ENCODE measurements around the gene ZNF444.
"Not testable (repeated sequence)": the region's sequence is repeated elsewhere in the genome, so short reads cannot be mapped to it uniquely, and the experiment has no call there.

The ZNF444 gene

GRCh38 chr19:56103027-56103614 lies 38.0 kb upstream of the ZNF444 start:
- no peak overlapping the region for H3K27ac Mint-ChIP-seq
- ATAC-seq = no peak
- DNase-seq = no peak
- H3K36me3 Mint-ChIP-seq (ENCODE audit: low read depth) = peaks cover 16% of the 10 kb centered on the region
- H3K4me1 Mint-ChIP-seq = peaks cover 29% of the 10 kb centered on the region
- no peaks in the 10 kb centered on the region for H3K27me3 Mint-ChIP-seq
- no peak overlapping the region for H3K4me3 Mint-ChIP-seq
- H3K9me3 Mint-ChIP-seq = no peaks in the 10 kb centered on the region

DNA sequence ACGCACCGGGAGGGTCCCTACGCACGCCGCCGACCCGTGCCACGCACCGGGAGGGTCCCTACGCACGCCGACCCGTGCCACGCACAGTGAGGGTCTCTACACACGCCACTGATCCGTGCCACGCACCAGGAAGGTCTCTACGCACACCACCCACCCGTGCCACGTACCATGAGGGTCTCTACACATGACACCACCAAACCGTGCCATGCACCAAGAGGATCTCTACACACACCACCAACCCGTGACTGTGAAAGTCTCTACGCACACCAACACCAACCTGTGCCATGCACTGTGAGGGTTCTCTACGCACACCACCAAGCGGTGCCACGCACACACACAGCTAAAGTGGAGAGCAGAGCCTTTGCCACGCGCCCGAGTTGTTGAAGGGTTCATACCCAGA lies 36.7 kb upstream of the ZNF444 start:
- DNase-seq (no peak), ATAC-seq (no peak)
- H3K27me3 Mint-ChIP-seq = no peaks in the 10 kb centered on the region
- peaks cover 16% of the 10 kb centered on the region for H3K36me3 Mint-ChIP-seq (ENCODE audit: low read depth)
- no peak overlapping the region for H3K27ac Mint-ChIP-seq
- H3K4me1 Mint-ChIP-seq = peaks cover 36% of the 10 kb centered on the region
- no peaks in the 10 kb centered on the region for H3K9me3 Mint-ChIP-seq
- H3K4me3 Mint-ChIP-seq = no peak overlapping the region

GRCh38 chr19:56105090-56105701 lies 35.9 kb upstream of the ZNF444 start:
- Mint-ChIP-seq H3K27me3 (no peaks in the 10 kb centered on the region), H3K36me3 (ENCODE audit: low read depth) (peaks cover 14% of the 10 kb centered on the region), H3K27ac (no peak overlapping the region), H3K4me1 (peaks cover 39% of the 10 kb centered on the region), H3K9me3 (no peaks in the 10 kb centered on the region), H3K4me3 (no peak overlapping the region)
- DNase-seq (peak; percentile 61), ATAC-seq (peak; percentile 61)

- H3K36me3 Mint-ChIP-seq (ENCODE audit: low read depth) = peaks cover 14% of the 10 kb centered on the region
- H3K4me3 Mint-ChIP-seq, H3K27me3 Mint-ChIP-seq, ATAC-seq, DNase-seq, H3K27ac Mint-ChIP-seq, H3K9me3 Mint-ChIP-seq: not testable (repeated sequence)
- H3K4me1 Mint-ChIP-seq = peaks cover 46% of the 10 kb centered on the region
Measured at GRCh38 chr19:56105831-56106396, 35.2 kb upstream of the ZNF444 start.

DNA sequence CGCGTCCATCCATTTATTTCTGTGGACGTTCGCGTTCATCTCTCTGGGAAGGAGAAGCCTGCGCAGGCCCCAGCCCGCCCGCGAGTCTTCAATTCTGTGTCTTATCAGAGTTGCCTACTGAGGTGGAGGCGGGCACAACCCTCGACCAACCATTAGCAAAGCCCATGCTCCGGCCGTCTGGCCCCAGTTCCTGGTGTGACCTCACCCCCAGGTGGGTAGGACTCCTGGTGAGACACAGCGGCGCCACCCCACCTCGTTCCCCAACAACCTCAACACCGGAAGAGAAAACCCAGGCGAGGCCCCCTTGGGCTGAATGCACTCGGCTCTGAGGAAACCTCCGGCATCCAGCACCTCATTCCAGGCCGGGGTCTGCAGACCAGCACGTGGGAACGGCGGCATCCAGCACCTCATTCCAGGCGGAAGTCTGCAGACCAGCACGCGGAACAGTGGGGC lies 34.7 kb upstream of the ZNF444 start:
- peaks cover 48% of the 10 kb centered on the region for H3K4me1 Mint-ChIP-seq
- H3K9me3 Mint-ChIP-seq = no peaks in the 10 kb centered on the region
- no peaks in the 10 kb centered on the region for H3K27me3 Mint-ChIP-seq
- peaks cover 12% of the 10 kb centered on the region for H3K36me3 Mint-ChIP-seq (ENCODE audit: low read depth)
- ATAC-seq (no peak), DNase-seq (no peak)
- no peak overlapping the region for H3K27ac Mint-ChIP-seq
- H3K4me3 Mint-ChIP-seq = no peak overlapping the region

GRCh38 chr19:56106993-56107392 lies 34.1 kb upstream of the ZNF444 start:
- no peaks in the 10 kb centered on the region for H3K9me3 Mint-ChIP-seq
- ATAC-seq = no peak
- H3K4me1 Mint-ChIP-seq = peaks cover 51% of the 10 kb centered on the region
- no peak overlapping the region for H3K4me3 Mint-ChIP-seq
- peaks cover 9% of the 10 kb centered on the region for H3K36me3 Mint-ChIP-seq (ENCODE audit: low read depth)
- peak overlapping the region; percentile 31 for H3K27ac Mint-ChIP-seq
- DNase-seq = no peak
- no peaks in the 10 kb centered on the region for H3K27me3 Mint-ChIP-seq

DNA sequence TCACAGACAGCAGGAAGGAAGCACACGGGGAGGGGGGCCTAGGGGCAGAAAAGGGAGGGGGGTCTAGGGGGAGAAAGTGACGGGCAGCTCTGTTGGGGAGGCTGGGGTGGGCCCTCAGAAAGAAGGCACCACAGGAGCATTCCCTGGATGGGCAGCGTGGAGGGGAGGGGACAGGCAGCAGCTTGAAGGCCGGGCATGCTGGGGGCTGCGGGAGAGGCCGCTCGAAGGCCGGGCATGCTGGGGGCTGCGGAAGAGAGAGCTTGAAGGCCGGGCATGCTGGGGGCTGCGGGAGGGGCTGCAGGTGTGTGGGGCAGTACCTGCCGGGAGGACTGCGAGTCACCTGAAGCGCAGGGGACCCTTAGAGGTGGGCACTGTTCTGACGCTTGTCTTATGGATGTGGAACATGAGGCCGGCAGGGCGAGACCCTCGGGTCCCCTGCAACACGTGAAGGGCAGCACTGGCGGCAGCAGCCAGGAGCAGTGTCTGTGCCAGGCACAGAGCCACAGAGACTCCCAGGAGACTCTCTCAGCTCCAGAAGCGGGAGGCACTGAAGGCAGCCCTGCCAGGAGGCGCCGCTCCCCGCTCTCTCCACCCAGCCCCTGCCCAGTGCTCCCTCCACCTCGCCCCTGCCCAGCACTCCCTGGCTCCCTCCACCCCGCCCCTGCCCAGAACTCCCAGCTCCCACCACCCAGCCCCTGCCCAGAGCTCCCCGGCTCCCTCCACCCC lies 33.3 kb upstream of the ZNF444 start:
- no peaks in the 10 kb centered on the region for H3K27me3 Mint-ChIP-seq
- peaks cover 9% of the 10 kb centered on the region for H3K36me3 Mint-ChIP-seq (ENCODE audit: low read depth)
- no peak overlapping the region for H3K27ac Mint-ChIP-seq
- no peak overlapping the region for H3K4me3 Mint-ChIP-seq
- no peaks in the 10 kb centered on the region for H3K9me3 Mint-ChIP-seq
- DNase-seq (no peak), ATAC-seq (no peak)
- peaks cover 57% of the 10 kb centered on the region for H3K4me1 Mint-ChIP-seq

DNA sequence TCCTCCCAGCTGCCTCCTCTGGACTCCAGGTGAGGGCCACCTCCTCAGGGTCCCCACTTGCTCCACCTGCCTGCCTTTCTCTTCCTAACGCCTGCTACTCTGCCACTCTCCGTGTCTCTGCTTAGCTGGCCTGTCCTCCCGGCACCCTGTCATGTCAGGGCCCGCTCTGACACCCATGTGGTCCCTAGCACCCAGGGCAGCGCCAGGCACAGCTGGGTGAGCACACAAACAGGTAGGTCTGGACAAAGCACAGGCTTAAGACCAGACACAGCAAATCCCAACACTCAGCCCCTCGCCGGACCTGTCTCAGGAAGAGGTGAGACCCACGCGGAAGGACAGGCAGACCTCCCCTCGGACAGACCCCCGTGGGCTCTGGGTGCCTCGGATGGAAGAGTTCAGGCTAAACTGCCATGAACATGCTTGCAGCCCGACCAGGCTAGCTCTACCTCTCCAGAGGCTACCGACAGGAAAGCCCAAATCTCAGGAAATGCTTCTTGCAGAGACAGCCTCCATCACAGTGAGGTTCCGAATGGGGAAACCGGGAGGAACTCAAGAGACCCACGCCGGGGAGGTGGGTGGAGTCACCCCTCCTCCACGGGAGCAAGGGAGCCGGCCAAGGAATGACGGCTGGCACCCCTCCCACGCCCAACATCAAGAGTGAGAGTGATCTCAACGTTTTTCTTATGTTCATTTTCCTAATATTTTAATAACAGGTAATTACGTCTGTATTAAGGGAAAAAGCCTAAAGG lies 32.5 kb upstream of the ZNF444 start:
- DNase-seq (no peak), ATAC-seq (no peak)
- Mint-ChIP-seq H3K27ac (peak overlapping the region; percentile 16), H3K4me3 (no peak overlapping the region), H3K4me1 (peaks cover 63% of the 10 kb centered on the region), H3K36me3 (ENCODE audit: low read depth) (peaks cover 7% of the 10 kb centered on the region), H3K27me3 (no peaks in the 10 kb centered on the region), H3K9me3 (no peaks in the 10 kb centered on the region)

DNA sequence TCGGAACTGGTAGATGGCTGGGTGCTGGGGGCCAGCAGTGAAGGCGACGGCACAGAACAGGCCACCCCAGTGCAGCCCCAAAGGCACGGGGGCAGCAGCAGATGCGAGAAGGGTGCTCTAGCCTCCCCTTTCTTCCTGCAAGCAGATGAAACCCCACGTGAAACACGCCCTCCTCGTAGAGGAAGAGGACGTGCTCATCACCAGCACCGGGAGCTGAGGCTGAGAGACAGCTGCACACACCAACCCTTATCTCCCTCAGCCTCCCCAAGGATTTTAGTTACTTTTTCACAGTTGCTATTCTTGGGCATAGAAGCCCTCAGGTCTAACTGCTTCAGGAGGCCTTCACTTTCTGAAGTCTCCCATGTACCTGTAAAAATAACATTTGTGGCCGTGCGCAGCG lies 31.9 kb upstream of the ZNF444 start:
- H3K4me3 Mint-ChIP-seq = no peak overlapping the region
- H3K27me3 Mint-ChIP-seq = no peaks in the 10 kb centered on the region
- ATAC-seq (no peak), DNase-seq (no peak)
- no peak overlapping the region for H3K27ac Mint-ChIP-seq
- H3K4me1 Mint-ChIP-seq = peaks cover 68% of the 10 kb centered on the region
- H3K36me3 Mint-ChIP-seq (ENCODE audit: low read depth) = peaks cover 10% of the 10 kb centered on the region
- H3K9me3 Mint-ChIP-seq = no peaks in the 10 kb centered on the region

DNA sequence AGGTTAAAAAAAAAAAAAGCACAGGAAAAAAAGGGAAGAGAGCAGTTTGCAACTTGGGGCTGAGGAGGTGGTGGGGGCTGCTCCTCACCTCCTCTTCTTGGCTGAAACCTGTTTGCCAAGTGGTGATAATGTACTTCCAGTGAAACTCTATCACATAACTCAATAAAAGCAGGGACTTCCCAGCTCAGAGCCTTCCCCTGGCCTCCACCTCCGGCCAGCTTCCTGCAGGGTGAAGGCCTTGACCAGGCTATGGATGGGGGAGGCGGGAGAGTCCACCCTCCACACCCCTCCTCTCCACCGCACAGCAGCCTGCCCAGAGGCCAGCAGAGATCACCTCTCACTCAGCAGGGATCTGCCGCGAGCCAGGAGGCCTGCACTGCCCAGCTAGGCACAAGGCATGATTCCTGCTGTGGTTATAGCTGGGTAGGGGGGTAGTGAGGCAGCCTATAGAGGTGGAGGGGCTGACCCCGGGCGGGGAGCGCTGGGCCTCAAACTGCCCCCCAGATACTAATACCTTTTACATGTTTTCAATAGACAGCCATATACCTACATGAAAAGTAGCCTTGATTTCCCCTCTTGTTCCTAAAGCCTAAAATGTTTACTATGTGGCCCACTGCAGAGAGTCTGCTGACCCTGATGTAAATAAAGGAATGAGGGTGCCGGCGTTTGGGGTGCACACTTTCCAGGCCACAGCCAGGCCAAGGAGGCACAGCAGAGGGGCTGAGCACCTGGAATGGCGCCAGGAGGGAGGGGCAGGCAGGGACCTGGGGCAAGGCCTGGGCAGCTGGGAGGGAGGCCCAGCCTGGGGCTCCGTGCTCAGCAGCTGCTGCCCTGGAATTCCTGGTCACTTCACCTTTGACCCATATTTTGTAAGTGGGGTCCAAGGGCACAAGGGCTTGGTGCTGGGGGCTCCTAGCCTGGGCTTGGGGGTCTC lies 30.3 kb upstream of the ZNF444 start:
- Mint-ChIP-seq H3K9me3 (no peaks in the 10 kb centered on the region), H3K27me3 (no peaks in the 10 kb centered on the region), H3K4me1 (peaks cover 68% of the 10 kb centered on the region), H3K27ac (no peak overlapping the region), H3K4me3 (no peak overlapping the region), H3K36me3 (ENCODE audit: low read depth) (peaks cover 17% of the 10 kb centered on the region)
- no peak for ATAC-seq
- DNase-seq = no peak

GRCh38 chr19:56111601-56112312 lies 29.3 kb upstream of the ZNF444 start:
- H3K27me3 Mint-ChIP-seq = no peaks in the 10 kb centered on the region
- H3K4me1 Mint-ChIP-seq = peaks cover 62% of the 10 kb centered on the region
- no peaks in the 10 kb centered on the region for H3K9me3 Mint-ChIP-seq
- H3K27ac Mint-ChIP-seq = no peak overlapping the region
- H3K36me3 Mint-ChIP-seq (ENCODE audit: low read depth) = peaks cover 12% of the 10 kb centered on the region
- peak; percentile 95 for ATAC-seq
- H3K4me3 Mint-ChIP-seq = no peak overlapping the region
- DNase-seq = peak; percentile 63

DNA sequence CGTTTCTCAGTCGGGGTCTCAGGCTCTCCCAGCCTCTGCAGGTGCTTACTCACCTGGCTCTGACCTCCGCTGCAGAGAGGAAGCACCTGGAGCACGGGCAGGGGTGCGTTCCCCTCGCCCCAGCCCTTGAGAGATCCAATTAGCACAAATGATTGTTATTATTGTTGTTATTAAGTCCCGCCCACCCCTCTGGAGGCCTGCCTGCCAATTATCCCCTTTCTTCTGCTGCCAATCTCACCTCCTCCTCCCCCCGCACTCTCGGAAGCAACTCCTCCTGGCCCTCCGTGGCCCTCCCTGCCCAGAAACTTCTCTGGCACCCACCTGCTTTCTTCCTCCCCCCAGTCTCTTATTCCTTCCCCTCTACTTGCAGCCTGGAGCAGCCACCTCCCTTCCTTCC lies 28.8 kb upstream of the ZNF444 start:
- peaks cover 57% of the 10 kb centered on the region for H3K4me1 Mint-ChIP-seq
- peak overlapping the region; percentile 14 for H3K4me3 Mint-ChIP-seq

GRCh38 chr19:56113074-56113632 lies 27.9 kb upstream of the ZNF444 start:
- no peak for ATAC-seq
- no peak overlapping the region for H3K4me3 Mint-ChIP-seq
- peak overlapping the region; percentile 56 for H3K27ac Mint-ChIP-seq
- H3K27me3 Mint-ChIP-seq = no peaks in the 10 kb centered on the region
- H3K9me3 Mint-ChIP-seq = no peaks in the 10 kb centered on the region
- no peak for DNase-seq
- peaks cover 9% of the 10 kb centered on the region for H3K36me3 Mint-ChIP-seq (ENCODE audit: low read depth)
- H3K4me1 Mint-ChIP-seq = peaks cover 62% of the 10 kb centered on the region

More for the DNA sequence above, 28.8 kb upstream of the ZNF444 start:
- DNase-seq (no peak), ATAC-seq (no peak)
- no peaks in the 10 kb centered on the region for H3K27me3 Mint-ChIP-seq
- H3K36me3 Mint-ChIP-seq (ENCODE audit: low read depth) = peaks cover 9% of the 10 kb centered on the region
- peak overlapping the region; percentile 51 for H3K27ac Mint-ChIP-seq
- H3K9me3 Mint-ChIP-seq = no peaks in the 10 kb centered on the region
